Progenitor cell of endocrine pancreas (in vitro differentiated cells): ENCODE measurements around the gene SEMA4F. TPM values are rescaled to one million over a fixed set of nuclear protein-coding genes. Genes with fewer than 3 reads are reported as not detected.
A peak's percentile ranks its signal among the peaks of the same experiment; 100 is the strongest.

ENCODE experiments used
- DNase-seq: peaks from one replicate; pipeline ENCODE4 v3.0.0; 2021; ENCODE audit warnings: low spot score; ENCODE audit not compliant: unreplicated experiment
- H3K27ac Mint-ChIP-seq: 2 replicates; pipeline ENCODE4 v1.8.0; 2021; ENCODE audit warnings: mild to moderate bottlenecking, moderate library complexity, mixed read lengths
- H3K27me3 Mint-ChIP-seq: 2 replicates; pipeline ENCODE4 v1.8.0; 2021; ENCODE audit warnings: mixed read lengths
- H3K36me3 Mint-ChIP-seq: 2 replicates; pipeline ENCODE4 v1.8.0; 2022; ENCODE audit warnings: mixed read lengths; ENCODE audit not compliant: insufficient read depth
- H3K4me1 Mint-ChIP-seq: 2 replicates; pipeline ENCODE4 v1.8.0; 2021; ENCODE audit warnings: low read depth, mixed read lengths
- H3K4me3 Mint-ChIP-seq: 2 replicates; pipeline ENCODE4 v1.8.0; 2021; ENCODE audit warnings: low read depth, mild to moderate bottlenecking, moderate library complexity, mixed read lengths
- H3K9me3 Mint-ChIP-seq: 2 replicates; pipeline ENCODE4 v1.8.0; 2021; ENCODE audit warnings: low read depth, mixed read lengths
- CTCF ChIP-seq: fragments of 200-600 bp; sonication (generic); IDR thresholded peaks from one replicate; pipeline ENCODE4 v1.5.0; 2021; ENCODE audit warnings: antibody characterized with exemption, mild to moderate bottlenecking; ENCODE audit not compliant: unreplicated experiment
- total RNA-seq: library from RNA; stranded (reverse); gene quantifications from 2 replicates; pipeline ENCODE4 v1.2.1, GENCODE V29; 2021

SEMA4F gene
- total RNA-seq, 1 donor from 2014 or later: 11.5 TPM

GRCh38 chr2:74675090-74675489 is 21.0 kb downstream of the SEMA4F start:
- peak; percentile 25 for TF ChIP-seq CTCF
- H3K9me3 Mint-ChIP-seq: no peaks in the 10 kb centered on the region
- H3K36me3 Mint-ChIP-seq: peaks cover 13% of the 10 kb centered on the region
- H3K27me3 Mint-ChIP-seq: no peaks in the 10 kb centered on the region
- H3K27ac Mint-ChIP-seq: no peak overlapping the region
- no peak overlapping the region for H3K4me3 Mint-ChIP-seq
- DNase-seq: no peak
- H3K4me1 Mint-ChIP-seq: no peaks in the 10 kb centered on the region

GRCh38 chr2:74676331-74676730 is 22.3 kb downstream of the SEMA4F start:
- DNase-seq: no peak
- H3K4me3 Mint-ChIP-seq: no peak overlapping the region
- no peak overlapping the region for H3K27ac Mint-ChIP-seq
- no peaks in the 10 kb centered on the region for H3K4me1 Mint-ChIP-seq
- no peaks in the 10 kb centered on the region for H3K27me3 Mint-ChIP-seq
- peaks cover 13% of the 10 kb centered on the region for H3K36me3 Mint-ChIP-seq
- no peak for TF ChIP-seq CTCF
- no peaks in the 10 kb centered on the region for H3K9me3 Mint-ChIP-seq

GRCh38 chr2:74679615-74680014 is 25.6 kb downstream of the SEMA4F start:
- Mint-ChIP-seq H3K4me1 (no peaks in the 10 kb centered on the region), H3K9me3 (no peaks in the 10 kb centered on the region), H3K27me3 (no peaks in the 10 kb centered on the region), H3K27ac (no peak overlapping the region), H3K4me3 (no peak overlapping the region), H3K36me3 (peaks cover 13% of the 10 kb centered on the region)
- no peak for DNase-seq
- no peak for TF ChIP-seq CTCF

- no peak for DNase-seq
- Mint-ChIP-seq H3K27ac (no peak overlapping the region), H3K4me1 (no peaks in the 10 kb centered on the region), H3K36me3 (peaks cover 6% of the 10 kb centered on the region), H3K27me3 (no peaks in the 10 kb centered on the region), H3K9me3 (peaks cover 6% of the 10 kb centered on the region), H3K4me3 (no peak overlapping the region)
- TF ChIP-seq CTCF: no peak
Observed at GRCh38 chr2:74682501-74682900, 28.5 kb downstream of the SEMA4F start.

GRCh38 chr2:74685408-74685807 is 31.4 kb downstream of the SEMA4F start:
- TF ChIP-seq CTCF: no peak

More at GRCh38 chr2:74685408-74685807, 31.4 kb downstream of the SEMA4F start:
- peaks cover 3% of the 10 kb centered on the region for H3K27me3 Mint-ChIP-seq
- no peak overlapping the region for H3K4me3 Mint-ChIP-seq
- peaks cover 1% of the 10 kb centered on the region for H3K36me3 Mint-ChIP-seq
- DNase-seq: no peak
- no peaks in the 10 kb centered on the region for H3K4me1 Mint-ChIP-seq
- H3K9me3 Mint-ChIP-seq: peaks cover 6% of the 10 kb centered on the region
- H3K27ac Mint-ChIP-seq: no peak overlapping the region
